Sigmoid colon (tissue), 4 donors: ENCODE data around the gene SOX10.

Source experiments
- CTCF ChIP-seq, 4 experiments: fragments of 450-650 bp in 3 of 4; fragments of 200-600 bp in 1 of 4; IDR thresholded peaks; one replicate each; pipeline ENCODE4 v1.5.1; 2016 to 2019; ENCODE audit warnings: antibody characterized with exemption in 4 of 4, mild to moderate bottlenecking in 3 of 4, moderate library complexity in 2 of 4
- EP300 ChIP-seq, 4 donors: sonication (generic); formaldehyde crosslinking; IDR thresholded peaks; one replicate each; pipeline ENCODE4 v1.6.1; 2017; ENCODE audit warnings: antibody characterized with exemption in 4 of 4
- POLR2A ChIP-seq, 2 donors: fragments of 450-650 bp; IDR thresholded peaks; one replicate each; pipeline ENCODE4 v1.6.1; 2016; ENCODE audit warnings: antibody characterized with exemption in 2 of 2, mild to moderate bottlenecking in 2 of 2, moderate library complexity in 2 of 2
- POLR2AphosphoS5 ChIP-seq, 4 donors: sonication (generic); formaldehyde crosslinking; IDR thresholded peaks; one replicate each; pipeline ENCODE4 v1.6.1; 2017; ENCODE audit warnings: antibody characterized with exemption in 4 of 4

GRCh38 chr22:38018938-38019827, 34.8 kb upstream of the SOX10 start:
- no peak for TF ChIP-seq POLR2AphosphoS5 (IDR thresholded peaks at IDR 0.05)
- TF ChIP-seq EP300 (IDR thresholded peaks at IDR 0.05), result no peak
- no peak for TF ChIP-seq POLR2A (IDR thresholded peaks at IDR 0.05)
- no peak for TF ChIP-seq CTCF (IDR thresholded peaks at IDR 0.05)
